SIG-M5 (cell line): ENCODE results near the gene PGAP2.
"Not testable (repeated sequence)": the region's sequence is repeated elsewhere in the genome, so short reads cannot be mapped to it uniquely, and the experiment has no call there.

Experiments used
- DNase-seq: peaks from one replicate; lab custom pipeline; 2025; lab: John Stamatoyannopoulos, UW

The PGAP2 gene

DNA sequence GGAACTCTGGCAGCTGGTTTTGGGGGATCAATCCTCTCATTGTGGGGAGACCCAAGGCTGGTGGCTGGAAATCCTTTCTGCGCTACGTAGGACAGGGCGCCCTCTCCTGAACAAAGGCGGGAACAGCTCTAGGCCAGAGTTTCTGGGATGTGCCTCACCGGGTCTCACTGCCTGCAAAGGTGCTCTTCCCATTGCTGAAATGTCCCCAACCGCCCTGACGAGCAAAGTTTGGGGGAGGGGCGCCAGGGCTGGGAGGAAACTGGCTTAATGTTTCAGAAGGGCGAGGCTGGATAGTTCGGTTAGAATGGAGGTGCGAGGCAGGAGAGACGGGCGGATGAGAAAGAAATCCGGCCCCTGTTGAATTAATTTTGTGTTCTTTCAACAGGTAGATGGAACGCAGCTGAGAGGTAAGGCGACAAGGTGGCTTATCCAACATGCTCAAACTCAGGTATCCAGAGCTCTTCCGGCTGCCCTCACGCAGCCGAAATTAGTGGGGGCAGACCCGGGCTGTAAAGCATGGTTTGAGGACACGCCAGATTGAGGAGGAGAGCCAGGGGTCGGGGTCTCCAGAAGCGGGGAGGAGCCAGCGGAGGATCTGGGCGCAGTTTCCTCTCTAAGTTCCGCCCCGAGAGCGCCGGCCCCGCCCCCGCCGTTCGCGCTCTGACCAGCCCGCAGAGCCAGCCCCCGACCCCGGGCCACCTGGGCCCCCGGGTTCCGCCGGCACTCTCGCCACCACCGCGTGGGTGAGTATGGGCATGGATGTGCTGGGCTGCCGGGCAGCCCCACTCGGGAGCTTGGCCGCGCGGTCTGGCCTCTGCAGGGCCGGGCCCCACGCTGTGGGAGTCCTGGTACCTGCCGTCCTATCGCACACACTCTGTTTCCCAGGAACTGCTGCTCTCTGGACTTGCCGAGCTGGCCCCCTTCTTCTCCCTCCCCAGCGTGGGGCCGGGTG is at the start of gene PGAP2:
PGAP2 (plus strand) TSS at position 652 of the 952 bp plus-strand sequence. CDS start 2,700 bp downstream, outside the sequence.
- no peak for DNase-seq

DNA sequence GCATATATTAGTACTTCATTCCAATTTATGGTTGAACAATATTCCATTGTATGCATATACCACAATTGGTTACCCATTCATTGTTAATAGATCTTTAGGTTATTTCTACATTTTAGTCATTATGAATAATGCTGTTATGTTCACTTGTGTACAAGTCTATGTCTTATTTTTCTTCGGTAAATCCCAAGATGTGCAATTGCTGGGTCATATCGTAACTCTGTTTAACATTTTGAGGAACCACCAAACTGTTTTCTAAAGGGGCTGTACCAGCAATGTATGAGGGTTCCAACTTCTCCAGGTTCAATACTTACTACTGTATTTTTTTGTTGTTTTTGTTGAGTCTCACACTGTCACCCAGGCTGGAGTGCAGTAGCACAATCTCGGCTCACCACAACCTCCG is 44.1 kb upstream of the PGAP2 start:
- DNase-seq: no peak

DNA sequence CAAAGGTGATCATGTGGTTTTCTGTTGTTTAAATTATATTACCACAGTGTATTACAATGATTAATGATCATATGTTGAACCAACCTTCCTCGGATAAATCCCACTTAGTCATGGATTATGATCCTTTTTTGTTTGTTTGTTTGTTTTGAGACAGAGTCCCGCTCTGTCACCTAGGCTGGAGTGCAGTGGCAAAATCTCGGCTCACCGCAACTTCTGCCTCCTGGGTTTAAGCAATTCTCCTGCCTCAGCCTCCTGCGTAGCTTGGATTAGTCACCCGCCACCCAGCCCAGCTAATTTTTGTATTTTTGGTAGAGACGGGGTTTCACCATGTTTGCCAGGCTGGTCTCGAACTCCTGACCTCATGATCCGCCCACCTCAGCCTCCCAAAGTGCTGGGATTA is 41.5 kb upstream of the PGAP2 start:
- DNase-seq: not testable (repeated sequence)

DNA sequence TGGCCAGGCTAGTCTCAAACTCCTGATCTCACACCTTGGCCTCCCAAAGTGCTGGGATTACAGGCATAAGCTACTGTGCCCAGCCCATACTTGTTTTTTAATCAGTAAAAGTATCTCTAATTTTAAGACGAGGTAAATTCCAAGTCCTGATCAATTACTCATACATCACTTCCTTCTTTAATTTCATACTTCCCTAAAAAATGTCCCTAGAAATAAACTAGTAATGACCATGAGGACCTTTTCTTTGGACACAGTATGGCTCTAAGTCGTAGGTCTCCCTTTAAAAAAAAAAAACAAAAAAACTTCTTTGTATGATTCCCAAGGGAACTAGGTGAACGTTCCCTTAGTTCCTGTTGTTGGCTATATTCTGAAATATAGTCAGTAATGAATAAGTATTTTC is 40.8 kb upstream of the PGAP2 start:
- no peak for DNase-seq

DNA sequence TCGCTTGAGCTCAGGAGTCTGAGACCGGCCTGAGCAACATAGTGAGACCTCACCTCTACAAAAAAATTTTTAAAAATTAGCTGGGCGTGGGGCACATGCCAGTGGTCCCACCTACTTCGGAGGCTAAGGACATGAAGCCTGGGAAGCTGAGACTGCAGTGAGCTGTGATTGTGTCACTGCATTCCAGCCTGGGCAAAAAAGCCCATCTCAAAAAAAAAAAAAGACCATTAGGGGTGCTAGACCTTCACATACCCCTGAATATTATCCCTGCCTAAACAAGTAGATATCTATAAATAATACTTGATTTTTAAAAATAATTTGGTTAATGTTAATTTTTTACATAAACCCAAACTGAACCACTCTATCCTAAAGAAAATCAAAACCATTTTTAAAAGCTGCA is 35.2 kb upstream of the PGAP2 start:
- no peak for DNase-seq

DNA sequence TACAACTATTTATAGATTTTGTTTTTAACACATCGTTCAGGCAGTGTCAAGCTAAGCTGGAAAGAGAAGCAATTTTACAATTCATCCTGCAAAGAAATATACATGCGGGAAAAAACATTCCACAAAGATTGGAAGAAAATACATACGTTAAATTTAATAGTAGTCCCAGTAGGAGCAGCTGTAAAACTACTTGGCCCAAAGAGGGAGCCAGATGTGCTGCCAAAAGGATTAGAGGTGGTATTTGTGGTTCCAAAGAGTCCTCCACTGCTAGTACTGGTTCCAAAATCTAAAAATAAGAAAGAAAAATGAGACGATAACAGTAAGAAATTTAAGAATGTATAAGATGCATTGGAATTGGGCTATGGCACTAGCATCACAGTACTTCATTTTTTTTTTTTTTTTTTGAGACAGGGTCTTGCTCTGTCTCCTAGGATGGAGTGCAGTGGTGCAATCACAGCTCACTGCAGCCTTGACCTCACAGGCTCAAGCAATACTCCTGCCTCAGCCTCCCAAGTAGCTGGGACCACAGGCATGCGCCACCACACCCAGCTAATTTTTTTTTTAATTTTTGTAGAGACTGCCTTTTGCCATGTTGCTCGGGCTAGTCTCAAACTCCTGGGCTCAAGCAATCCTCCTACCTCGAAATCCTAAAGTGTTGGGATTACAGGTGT is 32.5 kb upstream of the PGAP2 start:
- DNase-seq: no peak

DNA sequence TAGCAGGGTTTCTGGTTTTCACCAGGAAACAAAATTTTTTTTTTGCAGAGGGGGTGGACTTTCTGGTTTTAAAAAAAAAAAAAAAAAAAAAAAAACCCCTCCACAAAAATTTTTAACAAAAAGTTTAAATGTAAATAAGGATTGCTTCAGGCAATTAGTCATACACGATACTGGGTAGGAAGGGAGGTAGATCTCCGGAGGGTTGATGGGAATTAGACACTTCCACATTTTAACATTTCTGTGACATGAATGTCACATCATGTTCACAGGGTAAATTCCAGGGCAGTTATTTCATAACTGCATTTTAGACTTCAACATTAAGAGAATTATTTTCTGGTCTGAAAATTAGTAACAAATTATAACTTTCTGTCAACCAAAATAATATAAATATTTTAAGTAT is 26.9 kb upstream of the PGAP2 start:
- peak; percentile 38 for DNase-seq

DNA sequence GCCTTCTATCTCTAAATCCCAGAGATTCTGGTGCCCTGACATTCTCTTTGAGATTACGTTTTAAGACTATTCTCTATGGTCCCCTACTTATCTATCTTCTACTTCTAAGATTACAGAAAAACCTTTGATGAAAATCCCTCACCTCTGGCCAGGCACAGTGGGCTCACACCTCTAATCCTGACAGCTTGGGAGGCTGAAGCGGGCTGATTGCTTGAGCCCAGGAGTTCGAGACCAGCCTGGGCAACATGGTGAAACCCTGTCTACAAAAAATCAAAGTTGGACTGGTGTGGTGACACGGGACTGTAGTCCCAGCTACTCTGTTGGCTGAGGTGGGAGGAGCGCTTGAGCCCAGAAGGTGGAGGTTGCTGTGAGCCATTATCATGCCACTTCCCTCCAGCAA is 25.4 kb upstream of the PGAP2 start:
- no peak for DNase-seq

DNA sequence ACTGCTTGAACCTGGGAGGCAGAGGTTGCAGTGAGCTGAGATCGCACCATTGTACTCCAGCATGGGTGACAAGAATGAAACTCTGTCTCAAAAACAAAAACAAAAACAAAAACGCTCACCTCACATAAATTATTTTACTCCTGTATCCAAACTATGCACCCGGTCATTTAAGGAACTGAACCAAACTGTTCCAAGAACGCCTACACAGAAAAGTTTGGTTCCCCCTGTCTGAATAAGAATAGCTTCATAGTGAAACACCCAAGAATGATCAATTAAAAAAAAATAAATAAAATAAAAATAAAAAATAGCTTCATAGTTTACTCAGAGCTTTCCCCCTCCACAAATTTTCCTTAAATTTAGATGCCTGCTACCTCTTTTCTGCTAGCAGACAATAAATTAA is 24.7 kb upstream of the PGAP2 start:
- DNase-seq: no peak

DNA sequence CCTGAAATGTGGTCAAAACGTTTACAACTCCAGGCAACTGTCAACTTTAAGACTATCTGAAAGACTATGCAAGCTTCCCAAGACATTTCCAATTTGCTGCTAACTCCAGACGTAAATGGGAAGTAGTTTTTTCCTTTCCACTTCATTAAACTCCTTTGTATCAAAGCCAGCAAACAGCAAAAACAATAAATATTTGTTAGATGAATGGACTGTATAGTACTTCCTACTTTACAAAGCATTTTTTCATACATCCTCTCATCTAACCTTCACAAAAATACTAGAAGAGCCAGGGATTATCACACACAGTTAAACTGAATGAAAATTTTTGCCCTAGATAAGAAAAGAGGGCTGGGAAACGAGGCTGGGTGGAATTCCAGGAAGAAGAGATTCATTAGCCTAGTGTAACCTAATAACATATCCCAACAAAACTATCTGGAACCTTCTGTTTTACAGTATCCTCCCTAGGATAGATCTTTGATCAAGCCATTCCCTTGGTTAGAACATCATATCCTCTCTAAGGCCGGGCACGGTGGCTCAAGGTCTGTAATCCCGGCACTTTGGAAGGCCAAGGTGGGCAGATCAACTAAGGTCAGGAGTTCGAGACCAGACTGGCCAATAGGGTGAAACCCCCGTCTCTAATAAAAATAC is 21.5 kb upstream of the PGAP2 start:
- no peak for DNase-seq

DNA sequence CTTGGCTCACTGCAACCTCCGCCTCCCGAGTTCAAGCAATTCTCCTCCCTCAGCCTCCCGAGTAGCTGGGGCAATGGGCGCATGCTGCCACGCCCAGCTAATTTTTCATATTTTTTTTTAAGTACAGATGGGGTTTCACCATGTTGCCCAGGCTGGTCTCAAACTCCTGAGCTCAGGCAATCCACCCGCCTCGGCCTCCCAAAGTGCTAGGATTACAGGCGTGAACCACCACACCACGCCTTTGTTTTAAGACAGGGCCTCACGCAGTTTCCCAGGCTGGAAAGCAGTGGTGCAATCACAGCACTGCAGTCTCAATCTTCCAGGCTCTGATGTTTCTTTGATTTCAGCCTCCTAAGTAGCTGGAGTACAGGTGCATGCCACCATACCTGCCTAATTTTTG is 14.0 kb upstream of the PGAP2 start:
- DNase-seq: not testable (repeated sequence)

DNA sequence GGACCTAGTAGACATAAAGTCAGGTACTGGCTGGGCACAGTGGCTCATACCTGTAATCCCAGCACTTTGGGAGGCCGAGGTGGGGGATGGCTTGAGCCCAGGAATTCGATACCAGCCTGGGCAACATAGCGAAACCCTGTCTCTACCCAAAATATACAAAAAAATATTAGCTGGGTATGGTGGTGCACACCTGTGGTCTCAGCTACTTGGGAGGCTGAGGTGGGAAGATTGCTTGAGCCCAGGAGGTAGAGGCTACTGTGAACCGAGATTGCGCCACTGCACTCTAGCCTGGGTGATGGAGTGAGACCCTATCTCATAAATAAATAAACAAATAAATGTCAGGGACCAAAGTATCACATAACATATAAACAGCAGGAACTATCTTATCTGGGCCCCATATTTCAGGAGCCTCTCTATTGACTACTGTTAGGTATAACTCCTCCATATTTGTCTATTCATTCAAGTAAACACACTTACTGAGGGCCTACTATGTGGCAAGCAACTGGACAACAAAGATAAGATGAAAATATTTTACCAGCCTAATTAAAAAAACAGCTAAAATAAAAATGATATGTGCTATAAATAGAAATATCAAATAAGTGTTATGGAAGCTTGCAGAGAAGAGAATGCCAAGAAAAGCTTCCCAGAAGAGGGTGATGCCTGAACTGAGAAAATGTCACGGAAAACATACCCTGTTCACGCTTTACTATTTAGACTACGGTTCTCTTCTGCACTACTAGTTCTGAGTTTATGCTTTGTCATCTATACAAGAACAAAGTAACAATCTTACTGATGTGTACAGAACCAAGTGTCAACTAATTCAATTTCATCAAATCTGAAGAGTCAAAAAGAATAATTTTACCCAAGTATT is 13.0 kb upstream of the PGAP2 start:
- no peak for DNase-seq

DNA sequence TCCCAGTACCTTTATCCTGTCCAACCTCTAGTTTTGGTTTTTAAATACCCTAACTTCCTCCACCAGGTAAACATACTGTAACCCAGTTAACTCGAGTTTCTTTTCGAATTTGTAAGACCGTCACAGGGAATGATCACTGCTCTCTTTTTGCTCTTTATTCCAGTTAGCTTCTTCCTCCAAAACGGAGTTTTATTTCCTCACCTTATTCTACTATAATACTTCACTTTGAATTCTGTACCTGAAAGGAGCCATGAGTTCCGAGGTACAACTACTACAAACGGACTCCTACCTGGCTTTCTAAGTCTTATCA is 12.4 kb upstream of the PGAP2 start:
- DNase-seq: no peak

DNA sequence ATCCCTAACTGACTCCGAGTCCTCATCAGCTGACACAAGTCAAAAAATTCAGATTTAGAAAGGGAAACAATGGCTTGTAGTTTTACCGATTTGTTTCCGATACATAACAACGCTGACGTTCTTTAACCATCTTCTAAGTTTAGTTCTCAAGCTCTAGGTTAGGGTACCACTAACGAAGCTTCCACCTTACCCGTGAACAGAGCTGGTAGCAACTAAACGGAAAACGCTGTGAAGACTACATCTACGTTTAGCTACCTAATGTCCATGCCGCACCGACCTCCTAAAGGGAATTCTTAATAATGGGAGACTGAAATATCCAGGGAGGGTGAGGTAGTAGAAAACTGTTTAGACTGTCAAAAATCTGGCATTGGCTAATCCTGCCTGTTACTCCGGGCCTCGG is 12.0 kb upstream of the PGAP2 start:
- DNase-seq: no peak

DNA sequence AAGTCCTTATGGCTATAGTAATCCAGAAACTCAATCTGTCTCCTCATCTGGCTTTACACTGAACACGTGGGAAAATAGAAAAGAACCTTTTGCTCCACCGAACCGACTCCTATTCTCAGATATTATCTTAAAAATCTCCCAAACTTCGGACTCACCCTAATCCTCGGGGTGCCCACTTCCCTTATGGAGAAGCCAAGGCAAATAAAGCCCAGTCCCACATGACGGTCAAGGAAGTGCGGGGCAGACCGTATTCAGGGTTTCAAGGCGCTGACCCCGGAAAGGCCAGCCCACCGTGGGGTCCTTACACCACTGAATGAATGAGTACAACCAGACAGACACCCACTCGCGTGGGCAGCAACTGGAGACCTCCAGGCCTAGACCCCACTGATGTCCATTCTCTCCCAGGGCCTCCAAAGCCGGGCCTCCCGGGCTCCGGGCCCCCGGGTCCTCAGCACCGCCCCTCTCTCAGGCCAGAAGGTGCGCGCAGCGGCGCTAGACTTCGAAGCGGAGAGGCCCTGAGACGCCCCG is 11.5 kb upstream of the PGAP2 start:
- no peak for DNase-seq

DNA sequence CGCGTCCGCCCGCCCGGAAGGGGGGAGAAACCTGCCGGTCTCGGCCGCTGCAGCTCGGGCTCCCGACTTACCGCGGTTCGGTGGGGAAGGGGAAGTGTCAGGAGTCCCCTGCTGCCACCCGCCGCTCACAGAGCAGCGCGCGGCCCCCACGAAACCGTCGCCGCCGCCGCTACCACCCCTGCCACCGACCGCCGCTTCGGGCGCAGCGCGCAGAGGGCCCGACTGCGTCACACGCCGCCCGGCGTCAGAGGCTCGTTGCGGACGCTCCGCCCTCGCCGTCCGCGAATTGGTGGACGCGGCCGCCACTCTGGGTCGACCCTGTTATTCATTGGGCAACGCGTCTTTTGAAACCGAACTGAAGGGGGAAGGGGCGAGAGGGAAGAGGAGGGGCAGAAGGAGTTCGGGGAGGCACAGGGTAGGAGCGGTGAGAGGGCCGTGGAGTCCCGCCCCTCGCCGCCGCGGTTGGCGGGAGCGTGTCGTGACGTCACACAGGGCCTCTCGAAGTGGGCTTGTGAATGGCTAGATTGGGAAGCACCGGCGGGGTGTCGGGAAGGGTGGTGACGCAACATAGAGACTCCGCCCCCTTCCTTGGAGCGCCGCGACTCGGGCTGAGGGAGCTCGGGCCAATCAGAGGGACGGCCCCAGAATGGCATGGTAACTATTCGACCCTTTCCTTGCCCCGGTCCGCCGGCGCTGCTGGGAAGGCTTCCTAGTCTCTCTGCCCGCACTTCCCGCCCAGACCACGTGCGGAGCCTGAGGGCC is 10.8 kb upstream of the PGAP2 start, which contains the start of gene NUP98:
NUP98 (minus strand) TSS at position 226 of the 762 bp plus-strand sequence. CDS start 15,437 bp downstream, outside the sequence.
- DNase-seq: peak; percentile 94

DNA sequence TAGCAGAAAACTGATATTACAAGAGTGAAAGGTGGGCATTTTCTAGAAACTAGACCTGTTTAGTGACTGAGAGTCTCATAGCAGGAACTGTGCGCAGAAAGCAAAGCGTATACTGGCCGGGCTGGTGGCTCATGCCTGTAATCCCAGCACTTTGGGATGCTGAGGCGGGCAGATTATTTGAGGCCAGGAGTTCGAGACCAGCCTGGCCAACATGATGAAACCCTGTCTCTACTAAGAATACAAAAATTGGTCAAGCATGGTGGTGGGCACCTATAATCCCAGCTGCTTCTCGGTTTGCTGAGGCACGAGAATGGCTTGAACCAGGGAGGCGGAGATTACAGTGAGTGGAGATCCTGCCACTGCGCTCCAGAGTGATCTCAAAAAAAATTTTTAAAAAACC is 9.2 kb upstream of the PGAP2 start:
- no peak for DNase-seq

DNA sequence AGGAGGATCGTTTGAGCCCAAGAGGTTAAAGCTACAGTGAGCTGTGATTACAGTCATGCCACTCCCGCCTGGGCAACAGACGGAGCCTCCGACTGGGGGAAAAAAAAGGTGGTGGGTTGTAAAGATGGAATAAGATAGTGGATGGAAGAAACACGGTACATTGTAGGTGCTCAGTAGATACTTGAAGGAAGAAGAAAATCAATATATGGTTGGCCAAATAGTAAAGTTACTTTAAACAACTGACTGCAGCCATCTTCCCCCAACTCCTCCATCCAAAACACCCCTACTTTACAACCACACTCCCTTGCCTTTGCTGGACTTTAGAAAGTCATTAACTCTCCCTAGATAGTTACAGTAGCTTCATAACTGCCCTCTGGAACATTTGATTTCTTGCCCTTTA is 8.5 kb upstream of the PGAP2 start:
- DNase-seq: no peak

DNA sequence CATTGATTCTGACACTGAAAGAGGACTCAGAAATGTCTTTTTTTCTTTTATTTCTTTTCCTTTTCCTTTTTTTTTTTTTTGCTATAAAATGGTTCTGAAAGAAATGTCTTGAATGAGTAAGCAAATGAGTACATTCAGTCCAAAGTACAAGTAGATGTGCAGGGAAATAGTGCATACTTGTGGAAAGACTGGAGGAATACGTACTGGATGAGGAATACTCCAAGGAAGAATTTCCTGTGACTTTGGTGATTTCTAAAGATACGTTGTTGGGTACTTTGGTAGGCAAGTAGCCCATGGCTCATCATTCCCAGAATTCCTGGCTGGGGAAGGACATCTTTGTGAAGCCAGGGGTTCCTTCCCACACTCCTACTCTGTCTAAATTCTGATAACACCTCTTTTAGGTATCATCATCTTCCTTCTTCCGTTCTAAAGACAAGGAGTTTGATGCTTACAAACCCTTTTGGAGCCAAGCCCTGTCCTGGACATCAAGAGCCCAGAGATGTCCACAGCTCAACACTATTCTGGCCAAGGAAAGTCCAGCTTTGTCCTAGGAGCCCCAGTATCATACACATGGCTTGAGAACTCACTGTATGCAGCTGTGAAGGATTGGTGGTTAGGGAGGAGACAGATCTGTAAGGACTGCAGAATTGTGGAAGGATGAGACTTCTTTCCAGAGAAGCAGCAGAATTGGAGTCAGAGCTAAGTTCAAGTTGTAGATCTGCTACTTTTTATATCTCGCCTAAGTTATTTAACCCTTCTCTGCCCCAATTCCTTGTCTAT is 6.2 kb upstream of the PGAP2 start:
- DNase-seq: no peak
